Common myeloid progenitor, CD34-positive (primary cell): ENCODE data around the gene FYB1.

ENCODE experiments used
- CTCF ChIA-PET: fragments of 350-600 bp; sonication (Branson Sonifier 250); formaldehyde crosslinking; loops from one replicate; lab custom pipeline; 2021; ENCODE audit warnings: antibody characterized with exemption; lab: Charles Lee
- POLR2A ChIA-PET: fragments of 350-600 bp; sonication (Branson Sonifier 250); formaldehyde crosslinking; loops from one replicate; lab custom pipeline; 2021; ENCODE audit warnings: antibody characterized with exemption; lab: Charles Lee
- DNase-seq, 3 donors: peaks; one replicate each; pipeline versions ENCODE4 v3.0.0 to v3.0.0-alpha.2; 2013
- H3K27ac ChIP-seq, 2 experiments: 1 replicate in 1 of 2; 2 replicates in 1 of 2; pipeline ENCODE4 v1.7.0; 2013; ENCODE audit warnings: inconsistent platforms in 2 of 2, low read length in 2 of 2, mild to moderate bottlenecking in 2 of 2, low read depth in 1 of 2, moderate library complexity in 1 of 2; ENCODE audit not compliant: severe bottlenecking in 2 of 2, insufficient read depth in 1 of 2, poor library complexity in 1 of 2
- H3K27me3 ChIP-seq, 5 experiments: replicated peaks in 2 of 5; 1 replicate in 3 of 5; 2 replicates in 2 of 5; pipeline versions ENCODE4 v1.6.1 to v1.7.0; 2013; ENCODE audit warnings: low read length in 4 of 5, mild to moderate bottlenecking in 2 of 5, moderate library complexity in 2 of 5, inconsistent platforms in 1 of 5; ENCODE audit not compliant: insufficient read depth in 5 of 5, control insufficient read depth in 4 of 5
- H3K36me3 ChIP-seq, 4 experiments: 1 replicate in 2 of 4; 2 replicates in 2 of 4; pipeline versions ENCODE4 v1.6.1 to v1.7.0; 2013; ENCODE audit warnings: low read length in 3 of 4, control low read depth in 1 of 4, mild to moderate bottlenecking in 1 of 4; ENCODE audit not compliant: control insufficient read depth in 4 of 4, insufficient read depth in 4 of 4
- H3K4me1 ChIP-seq, 4 experiments: 1 replicate in 3 of 4; 2 replicates in 1 of 4; pipeline versions ENCODE4 v1.6.1 to v1.7.1; 2013; ENCODE audit warnings: low read length in 3 of 4, mild to moderate bottlenecking in 3 of 4, control low read depth in 1 of 4, inconsistent platforms in 1 of 4, moderate library complexity in 1 of 4; ENCODE audit not compliant: control insufficient read depth in 4 of 4, insufficient read depth in 4 of 4; ENCODE audit errors: control extremely low read depth in 1 of 4
- H3K4me3 ChIP-seq, 7 experiments: 1 replicate in 4 of 7; 2 replicates in 3 of 7; pipeline versions ENCODE4 v1.5.1 to v1.7.0; 2013; ENCODE audit warnings: mild to moderate bottlenecking in 7 of 7, low read length in 6 of 7, moderate library complexity in 6 of 7, inconsistent platforms in 2 of 7, low read depth in 2 of 7, control low read depth in 1 of 7; ENCODE audit not compliant: insufficient read depth in 4 of 7, control insufficient read depth in 1 of 7; ENCODE audit errors: extremely low read depth in 1 of 7
- H3K9me3 ChIP-seq, 5 experiments: 1 replicate in 4 of 5; 2 replicates in 1 of 5; pipeline versions ENCODE4 v1.6.1 to v1.7.1; 2013; ENCODE audit warnings: low read length in 4 of 5, mild to moderate bottlenecking in 2 of 5, inconsistent platforms in 1 of 5, low read depth in 1 of 5, moderate library complexity in 1 of 5; ENCODE audit not compliant: control insufficient read depth in 4 of 5, insufficient read depth in 2 of 5; ENCODE audit errors: control extremely low read depth in 1 of 5
- WGBS: methylation state at CpG from one replicate; pipeline ENCODE4 v1.1.5; 2013; ENCODE audit not compliant: insufficient coverage; 5-methylcytosine and 5-hydroxymethylcytosine counted together

The FYB1 gene

GRCh38 chr5:39146831-39147540 lies 72.4 kb downstream of the FYB1 start:
- peaks cover 0 to 20% (median 2%) of the 10 kb centered on the region in 4 experiments for H3K4me1 ChIP-seq
- peaks cover 0 to 3% (median 0%) of the 10 kb centered on the region in 4 experiments for H3K36me3 ChIP-seq
- H3K9me3 ChIP-seq, result no peaks in the 10 kb centered on the region
- H3K4me3 ChIP-seq, result no peak overlapping the region
- ChIA-PET CTCF (interaction anchor here (0.6 to 2.6 kb wide), 5 partner anchors 71 to 574 kb away, joined by 3 to 11 read pairs (median 3); no protein-coding TSS in a partner anchor), POLR2A (no interaction called here)
- no CpG with 5 or more reads among the region's 4 CpGs for whole genome bisulfite sequencing
- H3K27ac ChIP-seq, result no peak overlapping the region
- no peak for DNase-seq
- H3K27me3 ChIP-seq, result no peaks in the 10 kb centered on the region

GRCh38 chr5:39143151-39143860 lies 76.1 kb downstream of the FYB1 start:
- H3K27ac ChIP-seq, result no peak overlapping the region
- DNase-seq, result no peak
- no peaks in the 10 kb centered on the region for H3K27me3 ChIP-seq
- ChIA-PET CTCF (interaction anchor here (0.8 to 1.6 kb wide), 5 partner anchors 8 to 140 kb away, joined by 3 to 8 read pairs (median 3); no protein-coding TSS in a partner anchor), POLR2A (no interaction called here)
- no peak overlapping the region for H3K4me3 ChIP-seq
- peaks cover 0 to under 1% (median 0%) of the 10 kb centered on the region in 4 experiments for H3K4me1 ChIP-seq
- WGBS, result 100% methylated on average over 1 of the region's 3 CpGs
- H3K9me3 ChIP-seq, result no peaks in the 10 kb centered on the region
- no peaks in the 10 kb centered on the region for H3K36me3 ChIP-seq

GRCh38 chr5:39140558-39141168 lies 78.7 kb downstream of the FYB1 start:
- Histone ChIP-seq H3K9me3 (no peaks in the 10 kb centered on the region), H3K4me3 (no peak overlapping the region), H3K4me1 (no peaks in the 10 kb centered on the region), H3K36me3 (no peaks in the 10 kb centered on the region), H3K27ac (no peak overlapping the region), H3K27me3 (no peaks in the 10 kb centered on the region)
- WGBS, result 97% methylated on average over 4 of the region's 7 CpGs
- ChIA-PET POLR2A (no interaction called here), CTCF (no interaction called here)
- DNase-seq, result no peak

GRCh38 chr5:39138892-39139291 lies 80.5 kb downstream of the FYB1 start:
- Histone ChIP-seq H3K9me3 (no peaks in the 10 kb centered on the region), H3K4me1 (no peaks in the 10 kb centered on the region), H3K27ac (no peak overlapping the region), H3K27me3 (no peaks in the 10 kb centered on the region), H3K4me3 (no peak overlapping the region), H3K36me3 (peaks cover 0 to 5% (median 2%) of the 10 kb centered on the region in 4 experiments)
- CTCF ChIA-PET, result no interaction called here
- POLR2A ChIA-PET, result no interaction called here
- no CpG with 5 or more reads among the region's 2 CpGs for WGBS
- no peak for DNase-seq

GRCh38 chr5:39137819-39138451 lies 81.4 kb downstream of the FYB1 start:
- no peaks in the 10 kb centered on the region for H3K4me1 ChIP-seq
- CTCF ChIA-PET, result no interaction called here
- no peak overlapping the region for H3K27ac ChIP-seq
- H3K27me3 ChIP-seq, result no peaks in the 10 kb centered on the region
- WGBS, result 90% methylated on average over 7 of the region's 9 CpGs
- H3K36me3 ChIP-seq, result peaks cover 0 to 10% (median 2%) of the 10 kb centered on the region in 4 experiments
- POLR2A ChIA-PET, result no interaction called here
- H3K9me3 ChIP-seq, result no peaks in the 10 kb centered on the region
- DNase-seq, result no peak
- H3K4me3 ChIP-seq, result no peak overlapping the region

- no peak overlapping the region for H3K27ac ChIP-seq
- POLR2A ChIA-PET, result no interaction called here
- no peak overlapping the region for H3K4me3 ChIP-seq
- CTCF ChIA-PET, result no interaction called here
- H3K4me1 ChIP-seq, result no peaks in the 10 kb centered on the region
- WGBS, result no CpG with 5 or more reads among the region's 2 CpGs
- no peak for DNase-seq
- H3K36me3 ChIP-seq, result peaks cover 0 to 11% (median 2%) of the 10 kb centered on the region in 4 experiments
- H3K9me3 ChIP-seq, result no peaks in the 10 kb centered on the region
- no peaks in the 10 kb centered on the region for H3K27me3 ChIP-seq
Measured at GRCh38 chr5:39137391-39137790, 82.0 kb downstream of the FYB1 start.
